Measurements from ENCODE around the gene PRKCH. TPM values are rescaled to one million over a fixed set of nuclear protein-coding genes. Genes with fewer than 3 reads are reported as not detected.

PRKCH gene
- total RNA-seq, 1 donor from 2014 or later: 74.4 TPM

DNA sequence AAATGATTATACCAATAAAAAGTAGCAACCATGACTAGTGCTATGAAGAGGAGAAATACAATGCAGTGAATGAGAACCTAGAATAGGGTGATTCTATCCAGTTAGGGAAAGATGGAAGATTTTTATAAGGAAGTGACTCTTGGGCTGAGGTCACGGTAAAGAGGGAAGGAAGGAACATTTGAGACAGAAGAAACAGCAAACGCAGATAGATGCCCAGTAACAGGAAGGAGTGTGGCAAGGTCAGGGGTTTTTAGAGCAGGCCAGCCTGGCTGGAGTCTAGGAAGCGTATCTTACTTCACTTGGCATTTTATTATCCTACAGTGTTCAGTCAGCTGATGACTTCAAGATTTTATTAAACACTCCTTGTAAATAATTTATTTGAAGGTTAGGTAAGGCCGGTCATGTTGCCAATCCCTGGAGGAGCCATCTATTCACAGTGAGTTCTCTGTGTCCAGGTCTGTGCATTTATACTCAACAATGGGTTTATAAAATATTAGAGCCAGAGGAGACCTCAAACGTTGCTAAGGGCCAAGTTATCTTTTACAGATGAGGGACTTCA, 170.6 kb downstream of the PRKCH start:
- intact Hi-C loops (cut with DNase I): no loop called here
- H3K27me3 ChIP-seq: no peaks in the 10 kb centered on the region
- H3K4me1 ChIP-seq: peaks cover 31% of the 10 kb centered on the region
- H3K36me3 ChIP-seq: peaks cover 9% of the 10 kb centered on the region
- no peak for TF ChIP-seq CTCF (IDR thresholded peaks at IDR 0.05)
- ATAC-seq (peak; percentile 68), DNase-seq (no peak)
- H3K9me3 ChIP-seq: no peaks in the 10 kb centered on the region
- H3K27ac ChIP-seq: peak overlapping the region; percentile 34
- H3K4me3 ChIP-seq: no peak overlapping the region

DNA sequence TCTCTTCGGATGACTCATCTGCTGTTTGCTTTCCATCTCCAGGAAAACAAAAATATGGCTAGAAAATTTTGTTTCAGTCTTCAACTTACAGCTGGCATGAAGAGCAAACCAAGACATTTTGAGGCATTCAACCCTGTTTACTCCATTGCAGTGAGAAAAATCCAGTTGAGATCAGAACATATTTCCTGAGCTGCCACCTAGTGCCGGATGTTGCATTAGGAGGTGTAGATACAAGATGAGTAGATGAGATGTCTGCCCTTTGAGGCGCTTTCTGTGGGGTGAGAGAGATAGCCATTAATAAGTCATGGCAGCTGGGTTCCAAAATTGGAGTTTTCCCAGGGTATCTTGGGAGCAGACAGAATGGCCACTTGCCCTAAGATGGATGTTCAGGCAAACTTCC, 171.1 kb downstream of the PRKCH start:
- Histone ChIP-seq H3K4me1 (peaks cover 31% of the 10 kb centered on the region), H3K27ac (peak overlapping the region; percentile 34)

GRCh38 chr14:61493239-61493638, 171.9 kb downstream of the PRKCH start:
- intact Hi-C loops (cut with DNase I): no loop called here
- no peaks in the 10 kb centered on the region for H3K9me3 ChIP-seq
- H3K36me3 ChIP-seq: peaks cover 9% of the 10 kb centered on the region
- peaks cover 35% of the 10 kb centered on the region for H3K4me1 ChIP-seq
- no peak overlapping the region for H3K4me3 ChIP-seq
- no peaks in the 10 kb centered on the region for H3K27me3 ChIP-seq
- no peak for DNase-seq
- no peak for TF ChIP-seq CTCF (IDR thresholded peaks at IDR 0.05)
- no peak overlapping the region for H3K27ac ChIP-seq
- ATAC-seq: no peak

More for the DNA sequence above, 171.1 kb downstream of the PRKCH start:
- Histone ChIP-seq H3K9me3 (no peaks in the 10 kb centered on the region), H3K36me3 (peaks cover 9% of the 10 kb centered on the region), H3K4me3 (no peak overlapping the region), H3K27me3 (no peaks in the 10 kb centered on the region)
- intact Hi-C loops (cut with DNase I): no loop called here
- ATAC-seq (no peak), DNase-seq (no peak)
- TF ChIP-seq CTCF (IDR thresholded peaks at IDR 0.05): no peak

- DNase-seq (no peak), ATAC-seq (no peak)
- Histone ChIP-seq H3K27ac (no peak overlapping the region), H3K9me3 (no peaks in the 10 kb centered on the region), H3K4me3 (no peak overlapping the region), H3K27me3 (no peaks in the 10 kb centered on the region), H3K4me1 (peaks cover 36% of the 10 kb centered on the region), H3K36me3 (peaks cover 8% of the 10 kb centered on the region)
- intact Hi-C loops (cut with DNase I): no loop called here
- TF ChIP-seq CTCF (IDR thresholded peaks at IDR 0.05): no peak
Measured at GRCh38 chr14:61494018-61494417, 172.6 kb downstream of the PRKCH start.

- Histone ChIP-seq H3K36me3 (no peaks in the 10 kb centered on the region), H3K27me3 (no peaks in the 10 kb centered on the region), H3K27ac (no peak overlapping the region), H3K4me1 (peaks cover 35% of the 10 kb centered on the region), H3K4me3 (no peak overlapping the region), H3K9me3 (no peaks in the 10 kb centered on the region)
- DNase-seq (no peak), ATAC-seq (no peak)
- intact Hi-C loops (cut with DNase I): no loop called here
- no peak for TF ChIP-seq CTCF (IDR thresholded peaks at IDR 0.05)
Measured at GRCh38 chr14:61495809-61496208, 174.4 kb downstream of the PRKCH start.

DNA sequence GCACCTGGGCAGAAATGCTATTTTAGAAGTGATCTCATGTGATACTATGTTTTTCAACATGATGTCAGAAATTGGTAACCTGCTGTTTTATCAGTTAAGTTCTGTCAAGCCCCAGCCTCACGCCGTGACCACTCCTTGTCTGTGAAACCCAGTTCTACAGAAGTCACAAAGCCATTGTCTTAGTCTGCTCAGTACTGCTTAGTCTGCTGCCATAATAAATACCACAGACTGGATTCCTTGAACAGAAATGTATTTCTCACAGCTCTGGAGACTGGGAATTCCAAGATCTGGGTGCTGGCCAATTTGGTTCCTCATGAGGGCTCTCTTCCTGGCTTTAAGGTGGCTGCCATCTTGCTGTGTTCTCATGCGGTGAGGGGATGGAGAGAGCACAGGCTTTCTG, 176.9 kb downstream of the PRKCH start:
- peak; percentile 20 for ATAC-seq
- no peak for DNase-seq
- intact Hi-C loops (cut with DNase I): no loop called here
- Histone ChIP-seq H3K9me3 (no peaks in the 10 kb centered on the region), H3K36me3 (no peaks in the 10 kb centered on the region), H3K27me3 (no peaks in the 10 kb centered on the region), H3K4me1 (peaks cover 37% of the 10 kb centered on the region), H3K27ac (no peak overlapping the region), H3K4me3 (no peak overlapping the region)
- TF ChIP-seq CTCF (IDR thresholded peaks at IDR 0.05): no peak
